22Rv1 (cell line): Measurements from ENCODE around the gene DIP2C.

ENCODE experiments used
- H3K27ac ChIP-seq: fragments of 450-650 bp; 2 replicates; pipeline ENCODE4 v1.5.1; 2017
- CTCF ChIP-seq: fragments of 450-650 bp; IDR thresholded peaks from 2 replicates; pipeline ENCODE4 v1.5.1; 2017; ENCODE audit warnings: mild to moderate bottlenecking
- ZFX ChIP-seq: fragments of 450-650 bp; IDR thresholded peaks from 2 replicates; pipeline ENCODE4 v1.6.1; 2017; ENCODE audit warnings: antibody characterized with exemption, borderline replicate concordance

The DIP2C gene

GRCh38 chr10:555281-555680 lies 134.2 kb downstream of the DIP2C start:
- no peak overlapping the region for H3K27ac ChIP-seq
- TF ChIP-seq ZFX (no peak), CTCF (no peak)

GRCh38 chr10:554182-554848 lies 135.2 kb downstream of the DIP2C start:
- TF ChIP-seq CTCF = no peak
- TF ChIP-seq ZFX = no peak
- no peak overlapping the region for H3K27ac ChIP-seq

GRCh38 chr10:553233-553632 lies 136.2 kb downstream of the DIP2C start:
- TF ChIP-seq ZFX = no peak
- TF ChIP-seq CTCF = no peak
- no peak overlapping the region for H3K27ac ChIP-seq

- TF ChIP-seq CTCF = no peak
- no peak overlapping the region for H3K27ac ChIP-seq
These were observed 136.8 kb downstream of the DIP2C start for GRCh38 chr10:552679-553078.

- H3K27ac ChIP-seq = no peak overlapping the region
- TF ChIP-seq ZFX = no peak
- TF ChIP-seq CTCF = no peak
These were observed 137.9 kb downstream of the DIP2C start for GRCh38 chr10:551373-552252.

GRCh38 chr10:550665-551372 lies 138.6 kb downstream of the DIP2C start:
- no peak overlapping the region for H3K27ac ChIP-seq
- TF ChIP-seq ZFX (no peak), CTCF (no peak)

GRCh38 chr10:549391-549790 lies 140.1 kb downstream of the DIP2C start:
- TF ChIP-seq CTCF = no peak
- no peak overlapping the region for H3K27ac ChIP-seq
